MCF 10A (cell line): ENCODE measurements around the gene ZNF354B. TPM values are rescaled to one million over a fixed set of nuclear protein-coding genes. Genes with fewer than 3 reads are reported as not detected.
A peak's percentile ranks its signal among the peaks of the same experiment; 100 is the strongest.
"Not testable (repeated sequence)": the region's sequence is repeated elsewhere in the genome, so short reads cannot be mapped to it uniquely, and the experiment has no call there.

Experiments used
- BruUV-seq: library from RNA; stranded (reverse); fragments of 400-500 nt; replicated peaks from 2 replicates; lab custom pipeline; 2021; lab: Mats Ljungman, UMichigan
- CTCF ChIA-PET: fragments of 300-600 bp; sonication (Branson Sonifier 250); formaldehyde crosslinking; extraction: SDS; loops from one replicate; lab custom pipeline; 2021; ENCODE audit warnings: antibody characterized with exemption, inconsistent platforms; lab: Yijun Ruan, JAX
- POLR2A ChIA-PET: fragments of 300-600, 350-650 bp; sonication (Branson Sonifier 250); formaldehyde crosslinking; extraction: SDS; loops from one replicate; lab custom pipeline; 2020; ENCODE audit warnings: antibody characterized with exemption, inconsistent platforms; lab: Yijun Ruan, JAX
- DNase-seq: peaks from one replicate; pipeline ENCODE4 v3.0.0-alpha.2; 2018; ENCODE audit not compliant: unreplicated experiment
- H3K27ac Mint-ChIP-seq: one replicate; pipeline ENCODE4 v1.8.0; 2022; ENCODE audit warnings: mild to moderate bottlenecking, low read depth, mixed read lengths; ENCODE audit not compliant: unreplicated experiment
- H3K27me3 Mint-ChIP-seq: one replicate; pipeline ENCODE4 v1.8.0; 2022; ENCODE audit warnings: mixed read lengths; ENCODE audit not compliant: insufficient read depth, unreplicated experiment
- H3K36me3 Mint-ChIP-seq: one replicate; pipeline ENCODE4 v1.8.0; 2022; ENCODE audit warnings: mild to moderate bottlenecking, moderate library complexity, mixed read lengths; ENCODE audit not compliant: insufficient read depth, unreplicated experiment
- H3K4me1 Mint-ChIP-seq: one replicate; pipeline ENCODE4 v1.8.0; 2022; ENCODE audit warnings: mixed read lengths; ENCODE audit not compliant: insufficient read depth, unreplicated experiment
- H3K4me3 Mint-ChIP-seq: one replicate; pipeline ENCODE4 v1.8.0; 2022; ENCODE audit warnings: mild to moderate bottlenecking, moderate library complexity, mixed read lengths; ENCODE audit not compliant: unreplicated experiment
- H3K9me3 Mint-ChIP-seq: one replicate; pipeline ENCODE4 v1.8.0; 2022; ENCODE audit warnings: mixed read lengths; ENCODE audit not compliant: unreplicated experiment
- CTCF ChIP-seq: fragments of 200-600 bp; IDR thresholded peaks from one replicate; pipeline ENCODE4 v1.8.0; 2022; ENCODE audit warnings: antibody characterized with exemption, mild to moderate bottlenecking; ENCODE audit not compliant: unreplicated experiment
- intact Hi-C: fragments of 100-400 bp; cut with micrococcal nuclease; formaldehyde crosslinking; loops from 2 replicates; pipeline ENCODE4 v1.14.1; 2022
- total RNA-seq: library from RNA; stranded (reverse); gene quantifications from 2 replicates; pipeline ENCODE4 v1.2.3, GENCODE V29; 2022

The ZNF354B gene
- total RNA-seq, 1 experiment from 2014 or later, result 24.4 TPM

- ChIA-PET CTCF (interaction anchor here (0.5 to 5.0 kb wide), 16 partner anchors 10 to 654 kb away, joined by 3 to 51 read pairs (median 4); partner anchors contain the start of gene ZNF354A), POLR2A (interaction anchor here (1.0 to 4.9 kb wide), 2 partner anchors 13 to 53 kb away, joined by 5 to 19 read pairs; no protein-coding TSS in a partner anchor)
- H3K27ac Mint-ChIP-seq, result no peak overlapping the region
- peaks cover 5% of the 10 kb centered on the region for H3K4me1 Mint-ChIP-seq
- intact Hi-C loops, result loop anchor here (1.0 to 5.0 kb wide), 7 partner anchors 47 to 655 kb away; partner anchors contain the start of genes CLK4 and ZNF354A
- H3K4me3 Mint-ChIP-seq, result no peak overlapping the region
- H3K36me3 Mint-ChIP-seq, result no peaks in the 10 kb centered on the region
- H3K27me3 Mint-ChIP-seq, result no peaks in the 10 kb centered on the region
- BruUV-seq, result no TSS peak
- peak; percentile 75 for DNase-seq
- TF ChIP-seq CTCF, result peak; percentile 93
- no peaks in the 10 kb centered on the region for H3K9me3 Mint-ChIP-seq
Measured at GRCh38 chr5:178839319-178839704, 20.4 kb upstream of the ZNF354B start.

- intact Hi-C loops, BruUV-seq, DNase-seq, H3K4me1 Mint-ChIP-seq, H3K27ac Mint-ChIP-seq, H3K27me3 Mint-ChIP-seq, H3K9me3 Mint-ChIP-seq, H3K36me3 Mint-ChIP-seq, H3K4me3 Mint-ChIP-seq: not testable (repeated sequence)
- CTCF ChIA-PET, result interaction anchor here (0.5 to 2.3 kb wide), 10 partner anchors 8 to 653 kb away, joined by 3 to 28 read pairs (median 3); partner anchors contain the start of gene ZNF354A
- POLR2A ChIA-PET, result interaction anchor here (0.7 to 1.2 kb wide), 3 partner anchors 17 to 220 kb away, joined by 3 read pairs; partner anchors contain the start of gene ZNF354C
Measured at GRCh38 chr5:178840399-178840798, 19.4 kb upstream of the ZNF354B start.

- intact Hi-C loops, result no loop called here
- DNase-seq, result no peak
- Mint-ChIP-seq H3K9me3 (no peaks in the 10 kb centered on the region), H3K36me3 (no peaks in the 10 kb centered on the region), H3K27ac (no peak overlapping the region), H3K4me1 (no peaks in the 10 kb centered on the region), H3K27me3 (peaks cover 10% of the 10 kb centered on the region), H3K4me3 (no peak overlapping the region)
- no TSS peak for BruUV-seq
- ChIA-PET CTCF (interaction anchor here (0.6 to 1.6 kb wide), 5 partner anchors 9 to 584 kb away, joined by 3 to 7 read pairs (median 4); partner anchors contain the start of gene ZNF354A), POLR2A (no interaction called here)
- TF ChIP-seq CTCF, result no peak
Measured at GRCh38 chr5:178849316-178849715, 10.4 kb upstream of the ZNF354B start.

GRCh38 chr5:178851951-178852350 is 7.8 kb upstream of the ZNF354B start:
- Mint-ChIP-seq H3K27me3 (peaks cover 12% of the 10 kb centered on the region), H3K4me3 (no peak overlapping the region), H3K9me3 (no peaks in the 10 kb centered on the region), H3K4me1 (no peaks in the 10 kb centered on the region), H3K36me3 (no peaks in the 10 kb centered on the region), H3K27ac (no peak overlapping the region)
- ChIA-PET POLR2A (no interaction called here), CTCF (interaction anchor here (0.6 to 0.7 kb wide), 2 partner anchors 24 to 64 kb away, joined by 3 read pairs; no protein-coding TSS in a partner anchor)
- no peak for DNase-seq
- intact Hi-C loops, result no loop called here
- TF ChIP-seq CTCF, result no peak
- no TSS peak for BruUV-seq
